Mesothelial cell of epicardium (in vitro differentiated cells): ENCODE results near the gene ARPC5. TPM values are rescaled to one million over a fixed set of nuclear protein-coding genes. Genes with fewer than 3 reads are reported as not detected.

Experiments used
- DNase-seq, 2 experiments: peaks; one replicate each; pipeline ENCODE4 v3.0.0; 2021; ENCODE audit warnings: low spot score in 2 of 2; ENCODE audit not compliant: unreplicated experiment in 2 of 2
- H3K27ac Mint-ChIP-seq: 2 replicates; pipeline ENCODE4 v1.8.0; 2021; ENCODE audit warnings: mixed read lengths
- H3K27me3 Mint-ChIP-seq: 2 replicates; pipeline ENCODE4 v1.8.0; 2021; ENCODE audit warnings: low read depth, mixed read lengths
- H3K36me3 Mint-ChIP-seq: 2 replicates; pipeline ENCODE4 v1.8.0; 2021; ENCODE audit warnings: mixed read lengths
- H3K4me1 Mint-ChIP-seq: 2 replicates; pipeline ENCODE4 v1.8.0; 2021; ENCODE audit warnings: mixed read lengths
- H3K4me3 Mint-ChIP-seq: 2 replicates; pipeline ENCODE4 v1.8.0; 2021; ENCODE audit warnings: mild to moderate bottlenecking, moderate library complexity, mixed read lengths
- H3K9me3 Mint-ChIP-seq: 2 replicates; pipeline ENCODE4 v1.8.0; 2021; ENCODE audit warnings: mixed read lengths
- CTCF ChIP-seq: fragments of 200-600 bp; sonication (generic); IDR thresholded peaks from one replicate; pipeline ENCODE4 v1.5.0; 2021; ENCODE audit warnings: antibody characterized with exemption; ENCODE audit not compliant: unreplicated experiment
- total RNA-seq: library from RNA; stranded (reverse); gene quantifications from 3 replicates; pipeline ENCODE4 v1.2.1, GENCODE V29; 2021

ARPC5 gene
- total RNA-seq, 1 donor from 2014 or later: 73.9 TPM

- no peak for TF ChIP-seq CTCF
- no peaks in the 10 kb centered on the region for H3K36me3 Mint-ChIP-seq
- no peak overlapping the region for H3K27ac Mint-ChIP-seq
- H3K27me3 Mint-ChIP-seq: no peaks in the 10 kb centered on the region
- no peaks in the 10 kb centered on the region for H3K4me1 Mint-ChIP-seq
- no peak for DNase-seq
- no peak overlapping the region for H3K4me3 Mint-ChIP-seq
- H3K9me3 Mint-ChIP-seq: no peaks in the 10 kb centered on the region
Measured at GRCh38 chr1:183645531-183645930, 9.9 kb upstream of the ARPC5 start.

GRCh38 chr1:183642166-183642565 lies 6.6 kb upstream of the ARPC5 start:
- Mint-ChIP-seq H3K4me1 (no peaks in the 10 kb centered on the region), H3K9me3 (no peaks in the 10 kb centered on the region), H3K27ac (no peak overlapping the region), H3K36me3 (no peaks in the 10 kb centered on the region), H3K27me3 (peaks cover 19% of the 10 kb centered on the region), H3K4me3 (no peak overlapping the region)
- no peak for DNase-seq
- TF ChIP-seq CTCF: no peak

GRCh38 chr1:183640193-183640592 lies 4.6 kb upstream of the ARPC5 start:
- Mint-ChIP-seq H3K36me3 (no peaks in the 10 kb centered on the region), H3K4me1 (peaks cover 8% of the 10 kb centered on the region), H3K27me3 (peaks cover 32% of the 10 kb centered on the region), H3K9me3 (no peaks in the 10 kb centered on the region), H3K27ac (no peak overlapping the region), H3K4me3 (no peak overlapping the region)
- no peak for TF ChIP-seq CTCF
- DNase-seq: no peak

GRCh38 chr1:183638649-183639387 lies 3.2 kb upstream of the ARPC5 start:
- no peak for TF ChIP-seq CTCF
- no peak for DNase-seq
- H3K36me3 Mint-ChIP-seq: no peaks in the 10 kb centered on the region
- no peak overlapping the region for H3K27ac Mint-ChIP-seq
- H3K27me3 Mint-ChIP-seq: peaks cover 32% of the 10 kb centered on the region
- no peak overlapping the region for H3K4me3 Mint-ChIP-seq
- H3K9me3 Mint-ChIP-seq: no peaks in the 10 kb centered on the region
- H3K4me1 Mint-ChIP-seq: peaks cover 19% of the 10 kb centered on the region

GRCh38 chr1:183636783-183637182 lies 1.2 kb upstream of the ARPC5 start:
- H3K36me3 Mint-ChIP-seq: peaks cover under 1% of the 10 kb centered on the region

More at GRCh38 chr1:183636783-183637182, 1.2 kb upstream of the ARPC5 start:
- DNase-seq: no peak
- Mint-ChIP-seq H3K27ac (no peak overlapping the region), H3K4me1 (peaks cover 37% of the 10 kb centered on the region), H3K27me3 (peaks cover 32% of the 10 kb centered on the region), H3K4me3 (peak overlapping the region; percentile 100), H3K9me3 (no peaks in the 10 kb centered on the region)
- TF ChIP-seq CTCF: no peak
